ENCODE measurements around the gene TLE3.

DNA sequence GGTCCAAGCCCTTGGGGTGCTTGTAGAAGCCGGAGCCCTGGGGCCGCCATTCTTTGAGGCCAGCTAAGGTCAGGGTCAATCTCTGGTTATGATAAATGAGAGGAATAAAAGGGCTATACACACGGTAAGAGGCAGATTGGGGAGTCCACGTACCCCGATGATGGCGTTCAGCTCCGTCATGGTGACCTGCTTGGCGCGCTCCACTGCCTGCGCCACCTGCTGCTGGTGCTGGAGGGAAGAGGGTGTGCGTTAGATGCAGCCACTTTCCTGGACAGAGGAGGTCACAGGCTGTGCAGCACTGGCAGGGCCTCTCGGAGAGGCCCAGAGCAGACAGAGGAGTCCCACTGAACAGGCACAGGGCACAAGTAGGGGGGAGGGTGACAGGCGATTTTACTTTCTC, 23.3 kb downstream of the TLE3 start:
- TF ChIP-seq EZH2phosphoT487 (IDR thresholded peaks at IDR 0.05; ENCODE audit: borderline replicate concordance, low read depth) = no peak
- TF ChIP-seq, protein P1, sequence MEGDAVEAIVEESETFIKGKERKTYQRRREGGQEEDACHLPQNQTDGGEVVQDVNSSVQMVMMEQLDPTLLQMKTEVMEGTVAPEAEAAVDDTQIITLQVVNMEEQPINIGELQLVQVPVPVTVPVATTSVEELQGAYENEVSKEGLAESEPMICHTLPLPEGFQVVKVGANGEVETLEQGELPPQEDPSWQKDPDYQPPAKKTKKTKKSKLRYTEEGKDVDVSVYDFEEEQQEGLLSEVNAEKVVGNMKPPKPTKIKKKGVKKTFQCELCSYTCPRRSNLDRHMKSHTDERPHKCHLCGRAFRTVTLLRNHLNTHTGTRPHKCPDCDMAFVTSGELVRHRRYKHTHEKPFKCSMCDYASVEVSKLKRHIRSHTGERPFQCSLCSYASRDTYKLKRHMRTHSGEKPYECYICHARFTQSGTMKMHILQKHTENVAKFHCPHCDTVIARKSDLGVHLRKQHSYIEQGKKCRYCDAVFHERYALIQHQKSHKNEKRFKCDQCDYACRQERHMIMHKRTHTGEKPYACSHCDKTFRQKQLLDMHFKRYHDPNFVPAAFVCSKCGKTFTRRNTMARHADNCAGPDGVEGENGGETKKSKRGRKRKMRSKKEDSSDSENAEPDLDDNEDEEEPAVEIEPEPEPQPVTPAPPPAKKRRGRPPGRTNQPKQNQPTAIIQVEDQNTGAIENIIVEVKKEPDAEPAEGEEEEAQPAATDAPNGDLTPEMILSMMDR (IDR thresholded peaks at IDR 0.05) = no peak
- no peak for TF ChIP-seq YY1 (IDR thresholded peaks at IDR 0.05; ENCODE audit: low read depth)
- TF ChIP-seq POLR2AphosphoS5 (IDR thresholded peaks at IDR 0.05; ENCODE audit: low read depth, low read length) = no peak
- no peak for TF ChIP-seq RXRA (IDR thresholded peaks at IDR 0.05; ENCODE audit: borderline replicate concordance, low read depth)
- TF ChIP-seq RFX5 (IDR thresholded peaks at IDR 0.05; ENCODE audit: low read length) = no peak
- TF ChIP-seq, protein P2, sequence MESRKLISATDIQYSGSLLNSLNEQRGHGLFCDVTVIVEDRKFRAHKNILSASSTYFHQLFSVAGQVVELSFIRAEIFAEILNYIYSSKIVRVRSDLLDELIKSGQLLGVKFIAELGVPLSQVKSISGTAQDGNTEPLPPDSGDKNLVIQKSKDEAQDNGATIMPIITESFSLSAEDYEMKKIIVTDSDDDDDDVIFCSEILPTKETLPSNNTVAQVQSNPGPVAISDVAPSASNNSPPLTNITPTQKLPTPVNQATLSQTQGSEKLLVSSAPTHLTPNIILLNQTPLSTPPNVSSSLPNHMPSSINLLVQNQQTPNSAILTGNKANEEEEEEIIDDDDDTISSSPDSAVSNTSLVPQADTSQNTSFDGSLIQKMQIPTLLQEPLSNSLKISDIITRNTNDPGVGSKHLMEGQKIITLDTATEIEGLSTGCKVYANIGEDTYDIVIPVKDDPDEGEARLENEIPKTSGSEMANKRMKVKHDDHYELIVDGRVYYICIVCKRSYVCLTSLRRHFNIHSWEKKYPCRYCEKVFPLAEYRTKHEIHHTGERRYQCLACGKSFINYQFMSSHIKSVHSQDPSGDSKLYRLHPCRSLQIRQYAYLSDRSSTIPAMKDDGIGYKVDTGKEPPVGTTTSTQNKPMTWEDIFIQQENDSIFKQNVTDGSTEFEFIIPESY (IDR thresholded peaks at IDR 0.05; ENCODE audit: borderline replicate concordance, low read depth) = no peak
- no peak for TF ChIP-seq GABPA (IDR thresholded peaks at IDR 0.05; ENCODE audit: low read depth)
- no peak for TF ChIP-seq TAF1 (IDR thresholded peaks at IDR 0.05; ENCODE audit: borderline replicate concordance, low read depth, low read length)
- TF ChIP-seq TEAD4 (IDR thresholded peaks at IDR 0.05; ENCODE audit: borderline replicate concordance, insufficient read depth) = no peak
- TF ChIP-seq, protein P3, sequence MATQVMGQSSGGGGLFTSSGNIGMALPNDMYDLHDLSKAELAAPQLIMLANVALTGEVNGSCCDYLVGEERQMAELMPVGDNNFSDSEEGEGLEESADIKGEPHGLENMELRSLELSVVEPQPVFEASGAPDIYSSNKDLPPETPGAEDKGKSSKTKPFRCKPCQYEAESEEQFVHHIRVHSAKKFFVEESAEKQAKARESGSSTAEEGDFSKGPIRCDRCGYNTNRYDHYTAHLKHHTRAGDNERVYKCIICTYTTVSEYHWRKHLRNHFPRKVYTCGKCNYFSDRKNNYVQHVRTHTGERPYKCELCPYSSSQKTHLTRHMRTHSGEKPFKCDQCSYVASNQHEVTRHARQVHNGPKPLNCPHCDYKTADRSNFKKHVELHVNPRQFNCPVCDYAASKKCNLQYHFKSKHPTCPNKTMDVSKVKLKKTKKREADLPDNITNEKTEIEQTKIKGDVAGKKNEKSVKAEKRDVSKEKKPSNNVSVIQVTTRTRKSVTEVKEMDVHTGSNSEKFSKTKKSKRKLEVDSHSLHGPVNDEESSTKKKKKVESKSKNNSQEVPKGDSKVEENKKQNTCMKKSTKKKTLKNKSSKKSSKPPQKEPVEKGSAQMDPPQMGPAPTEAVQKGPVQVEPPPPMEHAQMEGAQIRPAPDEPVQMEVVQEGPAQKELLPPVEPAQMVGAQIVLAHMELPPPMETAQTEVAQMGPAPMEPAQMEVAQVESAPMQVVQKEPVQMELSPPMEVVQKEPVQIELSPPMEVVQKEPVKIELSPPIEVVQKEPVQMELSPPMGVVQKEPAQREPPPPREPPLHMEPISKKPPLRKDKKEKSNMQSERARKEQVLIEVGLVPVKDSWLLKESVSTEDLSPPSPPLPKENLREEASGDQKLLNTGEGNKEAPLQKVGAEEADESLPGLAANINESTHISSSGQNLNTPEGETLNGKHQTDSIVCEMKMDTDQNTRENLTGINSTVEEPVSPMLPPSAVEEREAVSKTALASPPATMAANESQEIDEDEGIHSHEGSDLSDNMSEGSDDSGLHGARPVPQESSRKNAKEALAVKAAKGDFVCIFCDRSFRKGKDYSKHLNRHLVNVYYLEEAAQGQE (IDR thresholded peaks at IDR 0.05; ENCODE audit: low read depth, low read length) = no peak
